Measurements from ENCODE around the gene TRAK2. TPM values are rescaled to one million over a fixed set of nuclear protein-coding genes. Genes with fewer than 3 reads are reported as not detected.
"Not testable (repeated sequence)": the region's sequence is repeated elsewhere in the genome, so short reads cannot be mapped to it uniquely, and the experiment has no call there.

Gene TRAK2
- total RNA-seq, 1 donor from 2014 or later, result 40.3 TPM

DNA sequence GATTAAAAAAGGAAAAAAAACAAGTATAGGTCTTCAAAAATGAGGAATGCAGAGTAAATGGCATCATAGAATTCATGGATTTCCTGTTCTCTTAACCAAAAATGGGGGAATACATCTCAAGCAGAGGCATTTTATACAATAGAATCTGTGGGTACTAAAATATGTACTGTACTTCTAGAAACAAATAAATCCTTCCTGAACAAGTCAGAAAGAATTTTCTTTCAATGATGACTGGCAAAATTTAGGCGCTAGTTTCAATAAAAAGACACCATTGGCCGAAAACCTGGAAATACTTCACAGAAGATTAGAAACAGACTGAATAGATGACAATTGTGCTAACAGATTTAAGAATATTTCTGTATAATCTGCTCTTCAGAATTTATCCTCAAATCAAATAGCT, 15.1 kb downstream of the TRAK2 start:
- Histone ChIP-seq H3K9me3 (no peaks in the 10 kb centered on the region), H3K27me3 (no peaks in the 10 kb centered on the region), H3K4me1 (peaks cover 17 to 33% of the 10 kb centered on the region in 2 donors), H3K4me3 (no peak overlapping the region), H3K36me3 (no peaks in the 10 kb centered on the region), H3K27ac (no peak overlapping the region)
- DNase-seq (ENCODE audit: low spot score in 2 of 2), result no peak
- TF ChIP-seq, protein P1, sequence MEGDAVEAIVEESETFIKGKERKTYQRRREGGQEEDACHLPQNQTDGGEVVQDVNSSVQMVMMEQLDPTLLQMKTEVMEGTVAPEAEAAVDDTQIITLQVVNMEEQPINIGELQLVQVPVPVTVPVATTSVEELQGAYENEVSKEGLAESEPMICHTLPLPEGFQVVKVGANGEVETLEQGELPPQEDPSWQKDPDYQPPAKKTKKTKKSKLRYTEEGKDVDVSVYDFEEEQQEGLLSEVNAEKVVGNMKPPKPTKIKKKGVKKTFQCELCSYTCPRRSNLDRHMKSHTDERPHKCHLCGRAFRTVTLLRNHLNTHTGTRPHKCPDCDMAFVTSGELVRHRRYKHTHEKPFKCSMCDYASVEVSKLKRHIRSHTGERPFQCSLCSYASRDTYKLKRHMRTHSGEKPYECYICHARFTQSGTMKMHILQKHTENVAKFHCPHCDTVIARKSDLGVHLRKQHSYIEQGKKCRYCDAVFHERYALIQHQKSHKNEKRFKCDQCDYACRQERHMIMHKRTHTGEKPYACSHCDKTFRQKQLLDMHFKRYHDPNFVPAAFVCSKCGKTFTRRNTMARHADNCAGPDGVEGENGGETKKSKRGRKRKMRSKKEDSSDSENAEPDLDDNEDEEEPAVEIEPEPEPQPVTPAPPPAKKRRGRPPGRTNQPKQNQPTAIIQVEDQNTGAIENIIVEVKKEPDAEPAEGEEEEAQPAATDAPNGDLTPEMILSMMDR (IDR thresholded peaks at IDR 0.05), result no peak
- intact Hi-C loops (cut with DNase I), result no loop called here

DNA sequence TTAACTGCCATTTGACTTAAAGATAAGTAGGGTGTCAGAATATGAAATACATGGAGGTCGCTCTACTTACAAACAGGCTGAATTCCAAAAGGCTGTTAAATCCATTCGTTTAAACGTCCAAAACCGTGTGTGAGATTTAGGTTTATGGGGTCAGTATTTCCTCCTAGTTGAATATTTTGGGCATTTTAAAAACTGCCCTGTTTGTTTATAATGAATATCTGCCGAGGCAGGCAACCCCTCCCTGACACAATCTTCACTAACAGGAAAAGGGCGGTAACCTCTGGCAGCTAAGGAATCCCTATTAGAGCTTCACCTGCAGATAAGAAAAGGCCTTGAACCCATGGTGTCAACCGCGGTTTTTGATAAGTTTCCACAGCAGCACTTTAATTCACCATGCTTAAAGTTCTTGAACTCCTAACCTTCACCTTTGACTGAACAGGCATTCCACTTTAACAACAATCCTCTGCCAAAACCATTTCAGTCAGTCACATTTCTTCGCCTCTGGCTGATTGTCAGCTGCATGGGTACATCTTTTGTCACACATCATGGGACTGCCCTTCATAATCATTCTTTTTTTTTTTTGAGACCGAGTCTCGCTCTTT, 17.8 kb downstream of the TRAK2 start:
- intact Hi-C loops (cut with DNase I), result no loop called here
- DNase-seq (ENCODE audit: low spot score in 2 of 2), result no peak
- Histone ChIP-seq H3K27ac (peak overlapping the region; percentile 75 to 82), H3K4me3 (peak overlapping the region in 1 of 2 donors; percentile 41), H3K4me1 (peaks cover 17 to 39% of the 10 kb centered on the region in 2 donors), H3K9me3 (peaks cover 0 to under 1% of the 10 kb centered on the region in 2 donors), H3K36me3 (no peaks in the 10 kb centered on the region), H3K27me3 (no peaks in the 10 kb centered on the region)
- TF ChIP-seq, protein P1 (IDR thresholded peaks at IDR 0.05), result no peak

DNA sequence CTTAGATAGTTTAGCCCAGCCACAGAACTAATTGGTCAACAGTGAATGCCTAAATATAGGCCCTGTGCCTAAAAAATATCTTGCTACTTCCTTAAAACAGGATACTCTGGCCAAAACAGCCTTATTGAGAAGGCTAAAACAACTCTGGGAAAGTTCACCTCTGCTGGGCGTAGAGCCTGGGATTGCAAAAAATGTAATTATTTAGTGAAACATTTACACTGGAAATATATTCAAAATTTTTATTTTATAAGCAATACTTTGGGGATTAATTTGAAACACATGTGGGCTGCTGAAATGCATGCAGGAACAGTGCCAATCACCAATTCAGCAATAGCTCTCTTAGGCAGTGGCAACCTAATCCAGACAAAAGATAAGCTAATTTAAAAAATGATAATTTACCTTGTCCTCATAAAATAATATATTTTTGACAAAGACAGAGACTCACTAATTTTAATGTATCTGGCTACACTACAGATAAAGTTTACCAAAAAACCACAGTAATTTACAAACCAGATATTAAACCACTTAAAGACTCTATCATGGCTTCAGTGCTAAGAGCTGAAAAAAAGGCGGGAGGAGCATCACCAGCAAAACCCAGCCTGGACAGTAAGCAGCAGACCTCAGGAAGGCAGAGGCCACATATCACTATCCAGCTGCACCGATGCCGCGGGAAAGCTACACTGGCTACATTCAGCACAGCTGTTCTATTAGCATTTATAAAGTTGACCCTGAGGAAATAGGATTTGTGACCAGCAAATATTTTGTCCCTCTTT, 18.5 kb downstream of the TRAK2 start:
- Histone ChIP-seq H3K36me3 (no peaks in the 10 kb centered on the region), H3K4me3 (peak overlapping the region; percentile 1 to 41), H3K9me3 (peaks cover 0 to 3% of the 10 kb centered on the region in 2 donors), H3K27ac (peak overlapping the region; percentile 75 to 82), H3K27me3 (no peaks in the 10 kb centered on the region), H3K4me1 (peaks cover 17 to 39% of the 10 kb centered on the region in 2 donors)
- TF ChIP-seq, protein P1 (IDR thresholded peaks at IDR 0.05), result no peak
- no peak for DNase-seq (ENCODE audit: low spot score in 2 of 2)
- intact Hi-C loops (cut with DNase I), result no loop called here

DNA sequence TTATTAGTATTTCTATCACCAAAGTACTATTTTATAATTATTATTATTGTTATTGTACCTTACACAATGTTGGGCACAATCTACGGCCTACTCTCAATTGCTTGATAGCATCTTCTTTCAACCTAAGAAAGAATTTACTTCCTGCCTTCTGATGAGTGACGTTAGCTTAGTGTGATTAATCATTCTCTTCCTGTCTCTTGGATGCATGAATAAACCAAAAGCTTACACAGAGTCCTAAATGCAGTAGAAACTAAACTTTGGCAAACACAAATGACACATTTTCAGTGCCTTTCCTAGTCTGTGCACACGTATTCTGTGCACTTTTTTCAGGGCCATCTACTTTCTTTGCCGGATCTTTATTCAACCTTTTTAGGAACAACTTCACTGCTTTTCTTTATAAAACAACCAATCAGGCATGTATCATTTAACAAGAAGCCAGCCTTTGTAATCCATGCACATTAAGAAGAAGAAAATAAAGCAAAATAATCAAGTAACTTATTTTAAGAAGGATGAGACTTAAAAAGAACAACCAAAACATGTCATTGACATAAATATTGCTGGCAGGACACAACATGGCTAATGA, 19.1 kb downstream of the TRAK2 start:
- no peaks in the 10 kb centered on the region for H3K36me3 ChIP-seq
- H3K9me3 ChIP-seq, result peaks cover 0 to 3% of the 10 kb centered on the region in 2 donors
- no peak for DNase-seq (ENCODE audit: low spot score in 2 of 2)
- peak overlapping the region; percentile 1 to 41 for H3K4me3 ChIP-seq
- H3K27me3 ChIP-seq, result no peaks in the 10 kb centered on the region
- H3K27ac ChIP-seq, result peak overlapping the region; percentile 75 to 82
- peaks cover 17 to 39% of the 10 kb centered on the region in 2 donors for H3K4me1 ChIP-seq
- TF ChIP-seq, protein P1 (IDR thresholded peaks at IDR 0.05), result no peak
- intact Hi-C loops (cut with DNase I), result no loop called here

DNA sequence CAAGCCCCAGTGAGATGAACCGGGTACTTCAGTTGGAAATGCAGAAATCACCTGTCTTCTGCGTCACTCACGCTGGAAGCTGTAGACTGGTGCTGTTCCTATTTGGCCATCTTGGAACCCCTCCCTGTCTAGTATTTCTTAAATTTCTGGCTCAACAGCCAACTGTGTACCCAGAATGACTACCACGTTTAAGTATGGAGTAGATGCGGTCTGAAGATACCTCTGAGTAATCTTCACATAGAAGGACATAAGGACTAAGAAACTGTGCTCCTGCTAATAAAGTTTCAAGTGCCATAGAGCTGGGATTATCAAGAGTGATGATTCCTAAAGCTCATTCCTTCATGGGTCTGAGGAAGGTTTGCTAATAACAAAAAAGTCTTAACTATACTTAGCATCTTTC, 20.4 kb downstream of the TRAK2 start:
- Histone ChIP-seq H3K27me3 (no peaks in the 10 kb centered on the region), H3K27ac (peak overlapping the region; percentile 71 to 82), H3K4me1 (peaks cover 17 to 39% of the 10 kb centered on the region in 2 donors), H3K36me3 (no peaks in the 10 kb centered on the region), H3K9me3 (peaks cover 0 to 3% of the 10 kb centered on the region in 2 donors), H3K4me3 (no peak overlapping the region)
- TF ChIP-seq, protein P1 (IDR thresholded peaks at IDR 0.05), result no peak
- DNase-seq (ENCODE audit: low spot score in 2 of 2), result no peak
- intact Hi-C loops (cut with DNase I), result no loop called here

DNA sequence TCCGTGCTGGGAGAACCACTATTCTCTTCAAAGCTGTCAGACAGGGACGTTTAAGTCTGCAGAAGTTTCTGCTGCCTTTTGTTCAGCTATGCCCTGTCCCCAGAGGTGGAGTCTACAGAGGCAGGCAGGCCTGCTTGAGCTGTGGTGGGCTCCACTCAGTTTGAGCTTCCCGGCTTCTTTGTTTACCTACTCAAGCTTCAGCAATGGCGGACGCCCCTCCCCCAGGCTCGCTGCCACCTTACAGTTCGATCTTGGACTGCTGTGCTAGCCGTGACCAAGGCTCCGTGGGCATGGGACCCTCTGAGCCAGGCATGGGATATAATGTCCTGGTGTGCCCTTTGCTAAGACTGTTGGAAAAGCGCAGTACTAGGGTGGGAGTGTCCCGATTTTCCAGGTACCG, 20.9 kb downstream of the TRAK2 start:
- H3K4me1 ChIP-seq, result peaks cover 17 to 37% of the 10 kb centered on the region in 2 donors
- DNase-seq (ENCODE audit: low spot score in 2 of 2); H3K4me3 ChIP-seq; H3K27me3 ChIP-seq; H3K36me3 ChIP-seq; intact Hi-C loops (cut with DNase I); H3K9me3 ChIP-seq: not testable (repeated sequence)
- H3K27ac ChIP-seq, result peak overlapping the region; percentile 27 to 71

DNA sequence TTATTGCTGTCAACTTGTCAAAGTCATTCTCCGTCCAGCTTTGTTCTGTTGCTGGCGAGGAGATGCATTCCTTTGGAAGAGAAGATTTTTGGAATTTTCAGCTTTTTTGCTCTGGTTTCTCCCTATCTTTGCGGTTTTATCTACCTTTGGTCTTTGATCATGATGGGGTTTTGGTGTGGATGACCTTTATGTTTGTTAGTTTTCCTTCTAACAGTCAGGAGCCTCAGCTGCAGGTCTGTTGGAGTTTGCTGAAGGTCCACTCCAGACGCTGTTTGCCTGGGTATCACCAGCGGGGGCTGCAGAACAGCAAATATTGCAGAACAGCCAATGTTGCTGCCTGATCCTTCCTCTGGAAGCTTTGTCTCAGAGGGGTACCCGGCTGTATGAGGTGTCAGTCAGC, 21.4 kb downstream of the TRAK2 start:
- DNase-seq (ENCODE audit: low spot score in 2 of 2); H3K9me3 ChIP-seq; H3K36me3 ChIP-seq; intact Hi-C loops (cut with DNase I); H3K27me3 ChIP-seq; H3K4me3 ChIP-seq: not testable (repeated sequence)
- Histone ChIP-seq H3K27ac (peak overlapping the region; percentile 11 to 27), H3K4me1 (peaks cover 17 to 42% of the 10 kb centered on the region in 2 donors)

DNA sequence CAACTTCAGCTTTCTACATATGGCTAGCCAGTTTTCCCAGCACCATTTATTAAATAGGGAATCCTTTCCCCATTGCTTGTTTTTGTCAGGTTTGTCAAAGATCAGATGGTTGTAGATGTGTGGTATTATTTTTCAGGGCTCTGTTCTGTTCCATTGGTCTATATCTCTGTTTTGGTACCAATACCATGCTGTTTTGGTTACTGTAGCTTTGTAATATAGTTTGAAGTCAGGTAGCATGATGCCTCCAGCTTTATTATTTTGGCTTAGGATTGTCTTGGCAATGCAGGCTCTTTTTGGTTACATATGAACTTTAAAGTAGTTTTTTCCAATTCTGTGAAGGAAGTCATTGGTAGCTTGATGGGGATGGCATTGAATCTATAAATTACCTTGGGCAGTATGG, 22.9 kb downstream of the TRAK2 start:
- H3K27ac ChIP-seq; H3K9me3 ChIP-seq; intact Hi-C loops (cut with DNase I); DNase-seq (ENCODE audit: low spot score in 2 of 2); H3K36me3 ChIP-seq; H3K27me3 ChIP-seq; H3K4me3 ChIP-seq: not testable (repeated sequence)
- peaks cover 17 to 42% of the 10 kb centered on the region in 2 donors for H3K4me1 ChIP-seq

Data from ascending aorta (tissue), 2 donors.